WTC11 (cell line): ENCODE measurements around the gene MAGI2.

Source experiments
- ATF3 ChIP-seq: sonication (generic); formaldehyde crosslinking; conservative IDR thresholded peaks from 2 replicates; pipeline ENCODE4 v1.8.1; 2022; ENCODE audit warnings: mild to moderate bottlenecking, missing genetic modification reagents
- CTCF ChIP-seq: fragments of 200-600 bp; IDR thresholded peaks from 2 replicates; pipeline ENCODE4 v1.8.0; 2022; ENCODE audit warnings: antibody characterized with exemption
- E2F1 ChIP-seq: sonication (generic); formaldehyde crosslinking; IDR thresholded peaks from 2 replicates; pipeline ENCODE4 v1.8.0; 2022; ENCODE audit warnings: mild to moderate bottlenecking, missing genetic modification reagents
- ESRRA ChIP-seq: sonication (generic); formaldehyde crosslinking; IDR thresholded peaks from 2 replicates; pipeline ENCODE4 v1.8.1; 2022; ENCODE audit warnings: mild to moderate bottlenecking, missing genetic modification reagents, borderline replicate concordance
- MAX ChIP-seq: sonication (generic); formaldehyde crosslinking; IDR thresholded peaks from 2 replicates; pipeline ENCODE4 v1.8.0; 2022; ENCODE audit warnings: mild to moderate bottlenecking, missing genetic modification reagents
- USF2 ChIP-seq: sonication (generic); formaldehyde crosslinking; IDR thresholded peaks from 2 replicates; pipeline ENCODE4 v1.8.1; 2023; ENCODE audit warnings: mild to moderate bottlenecking, missing genetic modification reagents, moderate library complexity

- TF ChIP-seq ESRRA (no peak), CTCF (no peak), E2F1 (no peak), ATF3 (CRISPR knock-in tag) (no peak), MAX (no peak), USF2 (no peak)
Measured at GRCh38 chr7:78265071-78265470, 1188.4 kb downstream of the MAGI2 start.
